DOHH2 (cell line): ENCODE results near the gene JMJD8.

Experiments
- EZH2phosphoT487 ChIP-seq: fragments of 200-600 bp; sonication (generic); IDR thresholded peaks from 2 replicates; pipeline ENCODE4 v1.6.1; 2017; ENCODE audit warnings: borderline replicate concordance, mild to moderate bottlenecking, antibody characterized with exemption, low read length, moderate library complexity, mixed read lengths
- TF ChIP-seq, protein P1 (sequence below): fragments of 200-600 bp; sonication (generic); IDR thresholded peaks from one replicate; pipeline ENCODE4 v1.5.1; 2014; ENCODE audit warnings: antibody characterized with exemption, mild to moderate bottlenecking, low read depth, low read length; ENCODE audit not compliant: poor library complexity, severe bottlenecking

GRCh38 chr16:732332-732731, 48.2 kb upstream of the JMJD8 start:
- TF ChIP-seq, protein P1, sequence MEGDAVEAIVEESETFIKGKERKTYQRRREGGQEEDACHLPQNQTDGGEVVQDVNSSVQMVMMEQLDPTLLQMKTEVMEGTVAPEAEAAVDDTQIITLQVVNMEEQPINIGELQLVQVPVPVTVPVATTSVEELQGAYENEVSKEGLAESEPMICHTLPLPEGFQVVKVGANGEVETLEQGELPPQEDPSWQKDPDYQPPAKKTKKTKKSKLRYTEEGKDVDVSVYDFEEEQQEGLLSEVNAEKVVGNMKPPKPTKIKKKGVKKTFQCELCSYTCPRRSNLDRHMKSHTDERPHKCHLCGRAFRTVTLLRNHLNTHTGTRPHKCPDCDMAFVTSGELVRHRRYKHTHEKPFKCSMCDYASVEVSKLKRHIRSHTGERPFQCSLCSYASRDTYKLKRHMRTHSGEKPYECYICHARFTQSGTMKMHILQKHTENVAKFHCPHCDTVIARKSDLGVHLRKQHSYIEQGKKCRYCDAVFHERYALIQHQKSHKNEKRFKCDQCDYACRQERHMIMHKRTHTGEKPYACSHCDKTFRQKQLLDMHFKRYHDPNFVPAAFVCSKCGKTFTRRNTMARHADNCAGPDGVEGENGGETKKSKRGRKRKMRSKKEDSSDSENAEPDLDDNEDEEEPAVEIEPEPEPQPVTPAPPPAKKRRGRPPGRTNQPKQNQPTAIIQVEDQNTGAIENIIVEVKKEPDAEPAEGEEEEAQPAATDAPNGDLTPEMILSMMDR, result no peak
- no peak for TF ChIP-seq EZH2phosphoT487
